H9 (cell line): ENCODE data around the gene COMT. TPM values are rescaled to one million over a fixed set of nuclear protein-coding genes. Genes with fewer than 3 reads are reported as not detected.
A peak's percentile ranks its signal among the peaks of the same experiment; 100 is the strongest.

Source experiments
- DNase-seq: peaks from one replicate; pipeline ENCODE4 v3.0.0-alpha.2; 2017
- H2AFZ ChIP-seq: one replicate; pipeline ENCODE4 v1.6.1; 2013; ENCODE audit warnings: mild to moderate bottlenecking, low read length, control low read depth, moderate library complexity
- H2AK5ac ChIP-seq: 2 replicates; pipeline ENCODE4 v1.6.1; 2013; ENCODE audit warnings: low read length, control low read depth, mixed read lengths; ENCODE audit not compliant: insufficient read length
- H2BK120ac ChIP-seq: one replicate; pipeline ENCODE4 v1.6.1; 2013; ENCODE audit warnings: low read depth, mild to moderate bottlenecking, low read length, control low read depth, inconsistent platforms; ENCODE audit not compliant: poor library complexity, severe bottlenecking
- H2BK12ac ChIP-seq: 2 replicates; pipeline ENCODE4 v1.6.1; 2013; ENCODE audit warnings: low read length, control low read depth, mixed read lengths, low read depth; ENCODE audit not compliant: insufficient read length
- H2BK15ac ChIP-seq: 2 replicates; pipeline ENCODE4 v1.6.1; 2013; ENCODE audit warnings: low read depth, low read length, control low read depth
- H2BK20ac ChIP-seq: one replicate; pipeline ENCODE4 v1.6.1; 2013; ENCODE audit warnings: low read depth, mild to moderate bottlenecking, low read length, control low read depth, inconsistent platforms; ENCODE audit not compliant: poor library complexity, severe bottlenecking
- H2BK5ac ChIP-seq: 2 replicates; pipeline ENCODE4 v1.6.1; 2013; ENCODE audit warnings: low read length, control low read depth, mixed read lengths; ENCODE audit not compliant: insufficient read length
- H3K14ac ChIP-seq: 2 replicates; pipeline ENCODE4 v1.6.1; 2013; ENCODE audit warnings: low read length, control low read depth; ENCODE audit not compliant: insufficient read depth
- H3K18ac ChIP-seq: 2 replicates; pipeline ENCODE4 v1.6.1; 2013; ENCODE audit warnings: low read depth, mild to moderate bottlenecking, mixed read lengths, low read length, control low read depth; ENCODE audit not compliant: insufficient read length
- H3K23ac ChIP-seq: 2 replicates; pipeline ENCODE4 v1.6.1; 2013; ENCODE audit warnings: low read length, control low read depth, mixed read lengths, low read depth; ENCODE audit not compliant: insufficient read length
- H3K23me2 ChIP-seq: 2 replicates; pipeline ENCODE4 v1.6.1; 2013; ENCODE audit warnings: low read depth, mild to moderate bottlenecking, mixed read lengths, low read length, control low read depth; ENCODE audit not compliant: insufficient read length, poor library complexity, severe bottlenecking
- H3K27ac ChIP-seq: 2 replicates; pipeline ENCODE4 v1.5.1; 2013; ENCODE audit warnings: low read length, control low read depth, mixed read lengths, low read depth; ENCODE audit not compliant: insufficient read length
- H3K27me3 ChIP-seq: 2 replicates; pipeline ENCODE4 v1.6.1; 2013; ENCODE audit warnings: low read length, control low read depth, inconsistent platforms; ENCODE audit not compliant: insufficient read depth
- H3K4ac ChIP-seq: 2 replicates; pipeline ENCODE4 v1.6.1; 2013; ENCODE audit warnings: low read depth, mild to moderate bottlenecking, control low read depth, inconsistent platforms, low read length, moderate library complexity
- H3K4me1 ChIP-seq: 2 replicates; pipeline ENCODE4 v1.6.1; 2013; ENCODE audit warnings: low read length, control low read depth, inconsistent platforms; ENCODE audit not compliant: insufficient read depth
- H3K4me2 ChIP-seq: 2 replicates; pipeline ENCODE4 v1.6.1; 2013; ENCODE audit warnings: low read length, control low read depth, mixed read lengths; ENCODE audit not compliant: insufficient read length, insufficient read depth
- H3K56ac ChIP-seq: 2 replicates; pipeline ENCODE4 v1.6.1; 2013; ENCODE audit warnings: low read depth, mild to moderate bottlenecking, mixed read lengths, low read length, control low read depth; ENCODE audit not compliant: insufficient read length
- H3K79me1 ChIP-seq: 2 replicates; pipeline ENCODE4 v1.6.1; 2013; ENCODE audit warnings: low read depth, mild to moderate bottlenecking, moderate library complexity, low read length, control low read depth, inconsistent platforms; ENCODE audit not compliant: insufficient read depth, poor library complexity, severe bottlenecking
- H3K79me2 ChIP-seq: 2 replicates; pipeline ENCODE4 v1.6.1; 2013; ENCODE audit warnings: low read length, control low read depth, inconsistent platforms; ENCODE audit not compliant: insufficient read depth
- H3K9ac ChIP-seq: 2 replicates; pipeline ENCODE4 v1.6.1; 2013; ENCODE audit warnings: low read length, control low read depth, mixed read lengths; ENCODE audit not compliant: insufficient read length; ENCODE audit errors: extremely low read depth
- H3K9me3 ChIP-seq: one replicate; pipeline ENCODE4 v1.6.1; 2013; ENCODE audit warnings: low read depth, low read length, inconsistent platforms; ENCODE audit not compliant: control insufficient read depth
- H3T11ph ChIP-seq: one replicate; pipeline ENCODE4 v1.6.1; 2013; ENCODE audit warnings: mild to moderate bottlenecking, low read length, control low read depth, inconsistent platforms
- H4K20me1 ChIP-seq: one replicate; pipeline ENCODE4 v1.6.1; 2013; ENCODE audit not compliant: control insufficient read depth, insufficient read length, insufficient read depth
- H4K5ac ChIP-seq: 2 replicates; pipeline ENCODE4 v1.6.1; 2013; ENCODE audit warnings: low read depth, mild to moderate bottlenecking, mixed read lengths, low read length, control low read depth; ENCODE audit not compliant: insufficient read length
- H4K8ac ChIP-seq: replicated peaks from 2 replicates; pipeline ENCODE4 v1.6.1; 2013; ENCODE audit warnings: low read length, control low read depth, mixed read lengths, low read depth; ENCODE audit not compliant: insufficient read length
- H4K91ac ChIP-seq: 2 replicates; pipeline ENCODE4 v1.6.1; 2013; ENCODE audit warnings: low read depth, mild to moderate bottlenecking, moderate library complexity, mixed read lengths, low read length, control low read depth; ENCODE audit not compliant: insufficient read length
- H3K27ac Mint-ChIP-seq, 3 experiments: 2 replicates in 2 of 3; 3 replicates in 1 of 3; pipeline ENCODE4 v1.8.0; 2020 to 2021; ENCODE audit warnings: mixed read lengths in 3 of 3, mild to moderate bottlenecking in 1 of 3, moderate library complexity in 1 of 3
- H3K27me3 Mint-ChIP-seq: 2 replicates; pipeline ENCODE4 v1.8.0; 2021; ENCODE audit warnings: low read depth, mild to moderate bottlenecking, moderate library complexity, mixed read lengths
- H3K36me3 Mint-ChIP-seq, 3 experiments: 2 replicates in 2 of 3; 3 replicates in 1 of 3; pipeline ENCODE4 v1.8.0; 2020 to 2021; ENCODE audit warnings: low read depth in 3 of 3, mixed read lengths in 3 of 3; ENCODE audit not compliant: insufficient read depth in 1 of 3
- H3K4me1 Mint-ChIP-seq, 2 experiments: 2 replicates each; pipeline ENCODE4 v1.8.0; 2020; ENCODE audit warnings: mixed read lengths in 2 of 2
- H3K4me3 Mint-ChIP-seq, 2 experiments: 2 replicates in 1 of 2; 3 replicates in 1 of 2; pipeline ENCODE4 v1.8.0; 2020 to 2021; ENCODE audit warnings: mild to moderate bottlenecking in 2 of 2, mixed read lengths in 2 of 2, moderate library complexity in 1 of 2
- H3K9me3 Mint-ChIP-seq, 2 experiments: 2 replicates in 1 of 2; 3 replicates in 1 of 2; pipeline ENCODE4 v1.8.0; 2020; ENCODE audit warnings: mild to moderate bottlenecking in 2 of 2, mixed read lengths in 2 of 2, moderate library complexity in 1 of 2
- WGBS: extraction: QIAGEN DNeasy Blood & Tissue Kit; methylation state at CpG from one replicate; pipeline ENCODE4 v1.1.7; 2013; ENCODE audit warnings: missing lambda C conversion rate, low lambda C conversion rate, mixed read lengths; ENCODE audit not compliant: insufficient read length; ENCODE audit errors: extremely low coverage; 5-methylcytosine and 5-hydroxymethylcytosine counted together
- total RNA-seq: library from RNA; stranded (reverse); gene quantifications from 2 replicates; pipeline ENCODE4 v1.2.1, GENCODE V29; 2021
- TF ChIP-seq, protein P1 (sequence below): fragments of 200-600 bp; sonication (generic); conservative IDR thresholded peaks from 3 replicates; pipeline ENCODE4 v1.8.0; 2021; ENCODE audit warnings: antibody characterized with exemption, mild to moderate bottlenecking

The COMT gene
- total RNA-seq, 1 experiment from 2014 or later: 42.2 TPM

DNA sequence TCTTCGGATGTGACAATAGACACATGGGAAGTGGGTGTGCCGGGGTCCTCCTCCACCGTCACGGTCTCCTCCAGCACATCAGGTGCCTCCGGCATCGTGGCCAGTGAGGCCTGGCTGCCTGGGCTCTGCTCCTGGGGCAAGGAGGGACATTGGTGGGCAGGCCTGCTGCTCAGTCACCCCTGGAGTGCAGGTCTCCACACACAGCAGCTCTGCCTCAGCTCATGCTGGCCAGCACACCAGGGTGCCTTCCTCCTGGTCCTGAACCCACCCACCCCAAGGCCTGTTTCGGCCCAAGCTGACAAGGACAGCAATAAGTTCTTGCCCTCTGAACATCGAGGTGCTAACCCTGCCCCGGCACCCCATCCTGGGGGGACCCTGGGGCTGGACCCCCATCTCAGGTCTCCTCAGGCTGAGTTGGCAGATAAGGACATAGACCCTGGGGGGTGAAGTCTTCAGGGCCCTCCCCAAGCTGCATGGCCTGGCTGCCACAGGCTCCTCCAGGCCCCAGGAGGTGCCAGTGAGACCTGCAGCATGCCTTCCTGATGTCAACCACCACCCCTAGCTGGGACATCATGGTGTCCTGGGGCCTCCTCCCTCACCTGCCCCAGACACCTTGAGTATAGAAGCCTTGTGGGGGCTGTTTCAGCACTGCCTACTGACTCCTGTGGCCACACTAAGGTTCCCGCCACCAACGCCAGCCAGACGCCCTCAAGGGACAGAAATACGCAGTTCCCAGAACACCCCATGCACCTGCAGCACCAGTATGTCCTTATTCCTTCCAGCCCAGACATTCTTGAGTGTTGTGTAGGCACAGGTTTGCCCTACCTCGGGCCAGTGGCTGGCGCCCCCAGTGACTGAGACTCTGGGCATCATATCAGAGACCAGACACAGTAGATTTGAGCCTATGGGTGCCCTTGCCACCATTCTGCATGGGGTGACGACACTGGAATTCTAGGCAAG lies 40.7 kb downstream of the COMT start:
- no peak overlapping the region for H2BK20ac ChIP-seq
- H3K79me1 ChIP-seq: peaks cover 4% of the 10 kb centered on the region
- Mint-ChIP-seq H3K27ac (no peak overlapping the region; a peak in 1 of 7 replicates), H3K9me3 (no peaks in the 10 kb centered on the region), H3K4me1 (peaks cover 5 to 6% of the 10 kb centered on the region in 2 experiments; a peak in 3 of 4 replicates), H3K27me3 (no peaks in the 10 kb centered on the region), H3K4me3 (0 out of 5 replicates have a peak overlapping the region, but pooled peaks of 1 of the 2 experiments have one; percentile 23), H3K36me3 (peaks cover 7 to 23% (median 21%) of the 10 kb centered on the region in 3 experiments; a peak in 6 of 7 replicates)
- H3K9ac ChIP-seq: no peak overlapping the region
- H3T11ph ChIP-seq: no peak overlapping the region
- H3K27me3 ChIP-seq: no peaks in the 10 kb centered on the region
- no peak overlapping the region for H3K23ac ChIP-seq
- no peak overlapping the region for H2AFZ ChIP-seq
- no peaks in the 10 kb centered on the region; the same call in 1 of the 2 replicates for H3K4me1 ChIP-seq
- no peak overlapping the region for H2AK5ac ChIP-seq
- H4K8ac ChIP-seq: no peak overlapping the region
- DNase-seq: no peak
- no peak overlapping the region for H4K5ac ChIP-seq
- no peak overlapping the region; the same call in 1 of the 2 replicates for H3K14ac ChIP-seq
- no peak overlapping the region for H3K4ac ChIP-seq
- no peak overlapping the region for H2BK120ac ChIP-seq
- no peaks in the 10 kb centered on the region for H3K9me3 ChIP-seq
- no peak overlapping the region for H3K56ac ChIP-seq
- H2BK12ac ChIP-seq: no peak overlapping the region
- H3K27ac ChIP-seq: no peak overlapping the region
- whole genome bisulfite sequencing: no CpG with 5 or more reads among the region's 16 CpGs
- no peaks in the 10 kb centered on the region for H3K79me2 ChIP-seq
- TF ChIP-seq, protein P1, sequence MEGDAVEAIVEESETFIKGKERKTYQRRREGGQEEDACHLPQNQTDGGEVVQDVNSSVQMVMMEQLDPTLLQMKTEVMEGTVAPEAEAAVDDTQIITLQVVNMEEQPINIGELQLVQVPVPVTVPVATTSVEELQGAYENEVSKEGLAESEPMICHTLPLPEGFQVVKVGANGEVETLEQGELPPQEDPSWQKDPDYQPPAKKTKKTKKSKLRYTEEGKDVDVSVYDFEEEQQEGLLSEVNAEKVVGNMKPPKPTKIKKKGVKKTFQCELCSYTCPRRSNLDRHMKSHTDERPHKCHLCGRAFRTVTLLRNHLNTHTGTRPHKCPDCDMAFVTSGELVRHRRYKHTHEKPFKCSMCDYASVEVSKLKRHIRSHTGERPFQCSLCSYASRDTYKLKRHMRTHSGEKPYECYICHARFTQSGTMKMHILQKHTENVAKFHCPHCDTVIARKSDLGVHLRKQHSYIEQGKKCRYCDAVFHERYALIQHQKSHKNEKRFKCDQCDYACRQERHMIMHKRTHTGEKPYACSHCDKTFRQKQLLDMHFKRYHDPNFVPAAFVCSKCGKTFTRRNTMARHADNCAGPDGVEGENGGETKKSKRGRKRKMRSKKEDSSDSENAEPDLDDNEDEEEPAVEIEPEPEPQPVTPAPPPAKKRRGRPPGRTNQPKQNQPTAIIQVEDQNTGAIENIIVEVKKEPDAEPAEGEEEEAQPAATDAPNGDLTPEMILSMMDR: no peak
- no peak overlapping the region for H4K91ac ChIP-seq
- no peak overlapping the region for H2BK5ac ChIP-seq
- H2BK15ac ChIP-seq: no peak overlapping the region
- H3K18ac ChIP-seq: no peak overlapping the region
- no peak overlapping the region for H3K4me2 ChIP-seq
- H3K23me2 ChIP-seq: no peaks in the 10 kb centered on the region
- H4K20me1 ChIP-seq: peaks cover 3% of the 10 kb centered on the region
